Esophagus squamous epithelium (tissue), 5 donors: Measurements from ENCODE around the gene OR10J1. TPM values are rescaled to one million over a fixed set of nuclear protein-coding genes. Genes with fewer than 3 reads are reported as not detected.

Source experiments
- DNase-seq: peaks from one replicate; lab custom pipeline; 2025; lab: John Stamatoyannopoulos, UW
- H3K27ac ChIP-seq, 4 donors: fragments of 200-600 bp; sonication (generic); one replicate each; pipeline ENCODE4 v1.5.1; 2016 to 2019; ENCODE audit warnings: mild to moderate bottlenecking in 1 of 4
- H3K27me3 ChIP-seq, 4 donors: fragments of 200-600 bp; sonication (generic); 1 replicate in 3 of 4; 2 replicates in 1 of 4; pipeline versions ENCODE4 v1.5.1 to v1.6.0; 2017 to 2021; ENCODE audit warnings: antibody characterized with exemption in 1 of 4
- H3K36me3 ChIP-seq, 3 donors: fragments of 200-600 bp; sonication (generic); one replicate each; pipeline ENCODE4 v1.5.1; 2016 to 2019
- H3K4me1 ChIP-seq, 3 donors: fragments of 200-600 bp; sonication (generic); one replicate each; pipeline ENCODE4 v1.5.1; 2017 to 2019
- H3K4me3 ChIP-seq, 4 donors: fragments of 200-600 bp; sonication (generic); 1 replicate in 3 of 4; 2 replicates in 1 of 4; pipeline ENCODE4 v1.5.1; 2016 to 2019; ENCODE audit warnings: mild to moderate bottlenecking in 2 of 4, moderate library complexity in 1 of 4
- H3K9me3 ChIP-seq, 3 donors: fragments of 200-600 bp; sonication (generic); one replicate each; pipeline ENCODE4 v1.5.1; 2016 to 2019
- POLR2A ChIP-seq, 4 donors: fragments of 450-650 bp; IDR thresholded peaks; one replicate each; pipeline ENCODE4 v1.6.1; 2017; ENCODE audit warnings: antibody characterized with exemption in 4 of 4, mild to moderate bottlenecking in 4 of 4, moderate library complexity in 3 of 4
- WGBS, 2 donors: methylation state at CpG; one replicate each; pipeline ENCODE4 v1.1.5; 2018; 5-methylcytosine and 5-hydroxymethylcytosine counted together
- intact Hi-C: fragments of 100-400 bp; cut with DNase I; formaldehyde crosslinking; loops from one replicate; pipeline ENCODE4 v1.15.0; 2022
- total RNA-seq, 4 donors: library from RNA; depleted of rRNA; stranded (reverse); fragments of >200 nt; gene quantifications; one replicate each; pipeline ENCODE4 v1.1.0, GENCODE V29; 2016
- TF ChIP-seq, protein P1 (sequence below), 6 experiments: fragments of 450-650 bp in 4 of 6; fragments of 200-600 bp in 2 of 6; sonication (generic) in 2 of 6; IDR thresholded peaks; one replicate each; pipeline ENCODE4 v1.5.1; 2016 to 2019; ENCODE audit warnings: antibody characterized with exemption in 6 of 6, mild to moderate bottlenecking in 4 of 6, moderate library complexity in 4 of 6
- donor health status: DM: yes; HTN: yes; CAD: no.

OR10J1 gene
- total RNA-seq, 4 donors from 2014 or later, result not detected

DNA sequence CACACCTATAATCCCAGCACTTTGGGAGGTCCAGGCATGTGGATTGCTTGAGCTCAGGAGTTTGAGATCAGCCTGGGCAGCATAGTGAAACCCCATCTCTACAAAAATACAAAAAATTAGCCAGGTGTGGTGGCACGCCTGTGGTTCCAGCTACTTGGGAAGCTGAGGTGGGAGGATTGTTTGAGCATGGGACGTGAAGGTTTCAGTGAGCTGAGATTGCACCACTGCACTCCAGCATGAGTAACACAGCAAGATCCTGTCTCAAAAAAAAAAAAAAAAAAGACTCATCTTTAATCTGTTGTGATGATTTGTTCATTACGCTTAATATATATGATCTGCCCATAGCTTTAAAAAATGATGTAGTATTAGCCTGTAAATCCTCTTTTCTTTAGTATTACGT, 44.0 kb downstream of the OR10J1 start:
- intact Hi-C loops, result no loop called here
- no peaks in the 10 kb centered on the region for H3K9me3 ChIP-seq
- no peak for DNase-seq
- no peaks in the 10 kb centered on the region for H3K36me3 ChIP-seq
- no peak overlapping the region for H3K27ac ChIP-seq
- 76 to 83% methylated on average over 4 of the region's 4 CpGs for WGBS, 2 donors
- no peak overlapping the region for H3K4me3 ChIP-seq
- no peaks in the 10 kb centered on the region for H3K27me3 ChIP-seq
- no peaks in the 10 kb centered on the region for H3K4me1 ChIP-seq
- no peak for TF ChIP-seq POLR2A (IDR thresholded peaks at IDR 0.05)
- TF ChIP-seq, protein P1, sequence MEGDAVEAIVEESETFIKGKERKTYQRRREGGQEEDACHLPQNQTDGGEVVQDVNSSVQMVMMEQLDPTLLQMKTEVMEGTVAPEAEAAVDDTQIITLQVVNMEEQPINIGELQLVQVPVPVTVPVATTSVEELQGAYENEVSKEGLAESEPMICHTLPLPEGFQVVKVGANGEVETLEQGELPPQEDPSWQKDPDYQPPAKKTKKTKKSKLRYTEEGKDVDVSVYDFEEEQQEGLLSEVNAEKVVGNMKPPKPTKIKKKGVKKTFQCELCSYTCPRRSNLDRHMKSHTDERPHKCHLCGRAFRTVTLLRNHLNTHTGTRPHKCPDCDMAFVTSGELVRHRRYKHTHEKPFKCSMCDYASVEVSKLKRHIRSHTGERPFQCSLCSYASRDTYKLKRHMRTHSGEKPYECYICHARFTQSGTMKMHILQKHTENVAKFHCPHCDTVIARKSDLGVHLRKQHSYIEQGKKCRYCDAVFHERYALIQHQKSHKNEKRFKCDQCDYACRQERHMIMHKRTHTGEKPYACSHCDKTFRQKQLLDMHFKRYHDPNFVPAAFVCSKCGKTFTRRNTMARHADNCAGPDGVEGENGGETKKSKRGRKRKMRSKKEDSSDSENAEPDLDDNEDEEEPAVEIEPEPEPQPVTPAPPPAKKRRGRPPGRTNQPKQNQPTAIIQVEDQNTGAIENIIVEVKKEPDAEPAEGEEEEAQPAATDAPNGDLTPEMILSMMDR (IDR thresholded peaks at IDR 0.05), result no peak

Other genes starting within 250 kb of the OR10J1 start
- gene ACKR1, start 234.8 kb upstream of the OR10J1 start, total RNA-seq, result 10 to 100 TPM in 3 of 4 donors, 1 to 10 TPM in 1; 2.2 to 67.9 (median 33.7) TPM
- 10 to 100 TPM in 2 of 4 donors, 1 to 10 TPM in 1, not detected in 1; 4.7 to 21.4 (median 11.9) TPM for gene FCER1A, start 137.4 kb upstream of the OR10J1 start, total RNA-seq
- gene OR10J4, start 7.5 kb upstream of the OR10J1 start, total RNA-seq, result not detected
- not detected for gene OR10J5, start 96.3 kb downstream of the OR10J1 start, total RNA-seq
- gene APCS, start 148.1 kb downstream of the OR10J1 start, total RNA-seq, result not detected